Kidney epithelial cell (primary cell): ENCODE measurements around the gene CDC42. TPM values are rescaled to one million over a fixed set of nuclear protein-coding genes. Genes with fewer than 3 reads are reported as not detected.
"Not testable (repeated sequence)": the region's sequence is repeated elsewhere in the genome, so short reads cannot be mapped to it uniquely, and the experiment has no call there.

ENCODE experiments used
- DNase-seq: peaks from one replicate; pipeline ENCODE4 v3.0.0-alpha.2; 2010; ENCODE audit warnings: low read depth
- H3K27me3 ChIP-seq: 2 replicates; pipeline ENCODE4 v1.6.0; 2011; ENCODE audit warnings: low read length; ENCODE audit not compliant: control insufficient read depth, insufficient read depth
- H3K36me3 ChIP-seq: 2 replicates; pipeline ENCODE4 v1.5.1; 2011; ENCODE audit warnings: low read length; ENCODE audit not compliant: control insufficient read depth, insufficient read depth
- H3K4me3 ChIP-seq: 2 replicates; pipeline ENCODE4 v1.5.1; 2011; ENCODE audit warnings: low read depth, mild to moderate bottlenecking, control low read depth, low read length
- total RNA-seq: library from RNA; depleted of rRNA; stranded (reverse); fragments of >200 nt; gene quantifications from 2 replicates; pipeline ENCODE4 v1.2.3, GENCODE V29; 2015
- TF ChIP-seq, protein P1 (sequence below): IDR thresholded peaks from 2 replicates; pipeline ENCODE4 v1.5.1; 2011; ENCODE audit warnings: mild to moderate bottlenecking, moderate library complexity, low read length, control low read depth, inconsistent platforms; ENCODE audit not compliant: insufficient read depth, poor library complexity, severe bottlenecking

Gene CDC42
- total RNA-seq, 1 donor from 2014 or later = 327 TPM

GRCh38 chr1:22078133-22078532 lies 25.6 kb downstream of the CDC42 start:
- H3K27me3 ChIP-seq = no peaks in the 10 kb centered on the region
- TF ChIP-seq, protein P1, sequence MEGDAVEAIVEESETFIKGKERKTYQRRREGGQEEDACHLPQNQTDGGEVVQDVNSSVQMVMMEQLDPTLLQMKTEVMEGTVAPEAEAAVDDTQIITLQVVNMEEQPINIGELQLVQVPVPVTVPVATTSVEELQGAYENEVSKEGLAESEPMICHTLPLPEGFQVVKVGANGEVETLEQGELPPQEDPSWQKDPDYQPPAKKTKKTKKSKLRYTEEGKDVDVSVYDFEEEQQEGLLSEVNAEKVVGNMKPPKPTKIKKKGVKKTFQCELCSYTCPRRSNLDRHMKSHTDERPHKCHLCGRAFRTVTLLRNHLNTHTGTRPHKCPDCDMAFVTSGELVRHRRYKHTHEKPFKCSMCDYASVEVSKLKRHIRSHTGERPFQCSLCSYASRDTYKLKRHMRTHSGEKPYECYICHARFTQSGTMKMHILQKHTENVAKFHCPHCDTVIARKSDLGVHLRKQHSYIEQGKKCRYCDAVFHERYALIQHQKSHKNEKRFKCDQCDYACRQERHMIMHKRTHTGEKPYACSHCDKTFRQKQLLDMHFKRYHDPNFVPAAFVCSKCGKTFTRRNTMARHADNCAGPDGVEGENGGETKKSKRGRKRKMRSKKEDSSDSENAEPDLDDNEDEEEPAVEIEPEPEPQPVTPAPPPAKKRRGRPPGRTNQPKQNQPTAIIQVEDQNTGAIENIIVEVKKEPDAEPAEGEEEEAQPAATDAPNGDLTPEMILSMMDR = no peak
- no peak for DNase-seq
- H3K4me3 ChIP-seq = no peak overlapping the region
- H3K36me3 ChIP-seq = no peaks in the 10 kb centered on the region

DNA sequence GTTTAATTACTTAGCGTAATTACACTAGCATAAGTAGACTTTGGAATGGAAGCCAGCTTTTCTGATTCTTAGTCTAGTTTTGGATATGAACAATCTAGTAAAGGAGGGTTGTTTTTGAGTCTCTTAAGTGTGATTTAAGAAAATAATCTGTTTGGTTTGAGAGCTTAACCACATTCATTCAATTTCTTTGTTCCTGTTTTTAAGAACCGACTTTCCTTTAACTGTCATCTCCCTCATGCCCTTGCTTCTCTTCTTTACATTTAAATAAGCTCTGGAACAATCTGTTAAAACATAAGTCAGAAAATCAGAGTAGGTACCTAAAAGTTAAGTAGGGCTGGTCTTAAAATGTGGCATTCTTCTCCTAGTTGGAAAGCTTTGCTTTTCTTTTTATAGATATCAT lies 27.7 kb downstream of the CDC42 start:
- Histone ChIP-seq H3K27me3 (no peaks in the 10 kb centered on the region), H3K36me3 (no peaks in the 10 kb centered on the region), H3K4me3 (no peak overlapping the region)
- TF ChIP-seq, protein P1 = no peak
- no peak for DNase-seq

- Histone ChIP-seq H3K36me3 (no peaks in the 10 kb centered on the region), H3K27me3 (no peaks in the 10 kb centered on the region), H3K4me3 (no peak overlapping the region)
- TF ChIP-seq, protein P1 = no peak
- DNase-seq = no peak
Measured at GRCh38 chr1:22088331-22088730, 35.8 kb downstream of the CDC42 start.

DNA sequence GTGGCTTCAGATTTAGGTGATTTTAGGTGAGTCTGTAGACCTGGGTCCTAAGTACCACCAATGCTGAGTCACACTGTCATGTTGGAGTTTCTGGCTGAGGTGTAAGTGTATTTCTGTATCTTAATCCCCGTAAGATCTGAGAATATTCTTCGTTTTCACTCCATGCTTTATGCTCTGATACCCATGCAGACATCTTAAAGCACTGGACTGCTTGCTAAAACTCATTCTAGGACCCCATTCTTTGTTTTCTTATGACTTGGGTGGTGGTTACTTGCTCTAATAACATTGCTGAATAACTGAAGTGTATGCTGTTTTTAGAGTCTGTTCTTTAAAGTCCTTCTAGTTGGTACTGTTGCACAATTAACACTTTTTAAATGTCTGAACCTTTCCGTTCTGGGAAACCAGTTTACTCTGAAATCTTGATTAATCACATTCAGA lies 36.6 kb downstream of the CDC42 start:
- DNase-seq = no peak
- Histone ChIP-seq H3K36me3 (no peaks in the 10 kb centered on the region), H3K4me3 (no peak overlapping the region), H3K27me3 (no peaks in the 10 kb centered on the region)
- TF ChIP-seq, protein P1 = no peak

DNA sequence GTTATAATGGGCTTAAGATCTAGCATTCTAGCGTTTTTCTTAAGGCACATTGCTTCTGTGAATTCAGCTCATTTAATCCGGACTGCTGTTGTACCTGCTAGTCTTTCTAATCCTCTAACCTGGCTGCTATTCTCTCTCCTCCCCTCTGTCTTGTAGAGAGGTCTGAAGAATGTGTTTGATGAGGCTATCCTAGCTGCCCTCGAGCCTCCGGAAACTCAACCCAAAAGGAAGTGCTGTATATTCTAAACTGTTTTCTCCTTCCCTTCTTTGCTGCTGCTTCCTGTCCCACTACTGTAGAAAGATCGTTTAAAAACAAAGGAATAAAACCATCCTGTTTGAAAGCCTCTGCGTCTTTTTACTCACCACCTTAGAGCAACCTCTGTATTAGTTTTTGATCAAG lies 37.3 kb downstream of the CDC42 start:
- H3K27me3 ChIP-seq = no peaks in the 10 kb centered on the region
- TF ChIP-seq, protein P1 = no peak
- no peaks in the 10 kb centered on the region for H3K36me3 ChIP-seq
- no peak for DNase-seq
- H3K4me3 ChIP-seq = no peak overlapping the region

- TF ChIP-seq, protein P1 = no peak
- Histone ChIP-seq H3K4me3 (no peak overlapping the region), H3K27me3 (no peaks in the 10 kb centered on the region), H3K36me3 (no peaks in the 10 kb centered on the region)
- DNase-seq = no peak
Measured at GRCh38 chr1:22090867-22091266, 38.4 kb downstream of the CDC42 start.

DNA sequence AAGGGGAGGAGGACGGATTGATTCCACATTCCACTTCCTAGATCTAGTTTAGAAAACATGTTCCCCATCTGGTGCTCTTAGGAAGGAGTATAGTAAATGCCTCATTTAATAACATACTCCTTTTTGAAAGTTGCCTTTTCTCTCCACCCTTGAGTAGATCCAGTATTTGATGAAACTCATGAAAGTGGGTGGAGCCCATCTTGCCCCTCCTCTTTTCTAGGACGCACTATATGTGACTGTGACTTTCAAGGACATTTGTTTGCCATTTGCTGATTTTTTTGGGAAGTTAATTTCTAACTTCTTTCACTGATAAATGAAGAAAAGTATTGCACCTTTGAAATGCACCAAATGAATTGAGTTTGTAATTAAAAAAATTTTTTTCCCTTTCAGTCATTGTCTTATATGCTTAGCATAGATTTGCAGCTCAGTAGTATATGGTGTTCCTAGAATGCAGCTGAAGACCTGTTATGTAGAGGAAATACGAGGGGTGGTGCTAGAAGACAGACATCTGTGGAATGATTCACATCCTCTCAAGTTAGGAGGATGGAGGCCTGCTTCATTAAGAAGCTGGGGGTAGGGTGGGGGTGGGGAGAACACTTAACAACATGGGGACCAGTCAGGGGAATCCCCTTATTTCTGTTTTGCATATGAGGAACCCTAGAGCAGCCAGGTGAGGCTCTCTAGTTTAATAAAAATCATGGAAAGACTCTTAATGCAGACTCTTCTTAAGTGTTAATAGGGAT lies 39.7 kb downstream of the CDC42 start:
- H3K4me3 ChIP-seq, H3K27me3 ChIP-seq, DNase-seq, H3K36me3 ChIP-seq: not testable (repeated sequence)
